ENCODE results near the gene MGAT3. TPM values are rescaled to one million over a fixed set of nuclear protein-coding genes. Genes with fewer than 3 reads are reported as not detected.

The MGAT3 gene
- total RNA-seq, 1 experiment from 2014 or later: 0.20 TPM

DNA sequence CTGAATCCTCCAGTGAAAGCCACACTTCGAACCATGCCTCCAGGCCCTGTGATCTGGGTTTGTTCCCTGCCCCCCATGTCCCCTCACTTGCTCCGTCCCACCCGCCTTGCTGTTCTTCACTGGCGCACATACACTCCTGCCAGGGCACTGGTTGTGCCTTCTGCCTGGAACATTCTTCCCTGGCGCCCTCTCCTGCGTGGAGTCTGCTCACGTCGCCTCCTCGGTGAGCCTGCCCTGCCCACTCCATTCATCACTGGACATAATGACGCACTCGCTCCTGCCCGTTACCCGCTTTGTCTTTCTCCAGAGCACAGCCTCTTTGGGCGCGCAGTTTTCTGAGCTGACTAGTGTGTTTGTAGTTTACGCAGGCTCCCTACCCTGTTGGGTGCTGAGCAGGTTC lies 24.2 kb downstream of the MGAT3 start:
- intact Hi-C loops (cut with micrococcal nuclease): no loop called here
- RAD21 ChIA-PET (ENCODE audit: low non-redundant PET in 1 of 2, low total read pairs in 2 of 2, uncharacterized antibody in 2 of 2, unreplicated experiment in 2 of 2): interaction anchor here in 1 of 2 experiments (0.6 kb wide), 1 partner anchor 629 kb away, joined by 3 read pairs; no protein-coding TSS in a partner anchor
- H3K9me3 ChIP-seq (ENCODE audit: control insufficient read depth in 1 of 2, insufficient read depth in 1 of 2, low read depth in 1 of 2, low read length in 2 of 2): no peaks in the 10 kb centered on the region
- no TSS peak for BruUV-seq (replicated peaks)
- H3K9ac ChIP-seq (ENCODE audit: low read length): no peak overlapping the region
- POLR2A ChIA-PET: no interaction called here
- DNase-seq (ENCODE audit: low read depth, low spot score) (no peak), ATAC-seq (no peak)
- H3K36me3 ChIP-seq (ENCODE audit: control insufficient read depth in 1 of 2, insufficient read depth in 2 of 2, low read length in 2 of 2): no peaks in the 10 kb centered on the region
- no peaks in the 10 kb centered on the region for H3K79me2 ChIP-seq (ENCODE audit: insufficient read depth, low read length)
- H3K4me1 ChIP-seq (ENCODE audit: control insufficient read depth in 1 of 2, insufficient read depth in 2 of 2, low read length in 2 of 2): no peaks in the 10 kb centered on the region
- no peak for TF ChIP-seq ELF1 (IDR thresholded peaks at IDR 0.05; ENCODE audit: borderline replicate concordance, low read depth)
- no peak for TF ChIP-seq EZH2phosphoT487 (IDR thresholded peaks at IDR 0.05; ENCODE audit: borderline replicate concordance)
- TF ChIP-seq, protein P1, sequence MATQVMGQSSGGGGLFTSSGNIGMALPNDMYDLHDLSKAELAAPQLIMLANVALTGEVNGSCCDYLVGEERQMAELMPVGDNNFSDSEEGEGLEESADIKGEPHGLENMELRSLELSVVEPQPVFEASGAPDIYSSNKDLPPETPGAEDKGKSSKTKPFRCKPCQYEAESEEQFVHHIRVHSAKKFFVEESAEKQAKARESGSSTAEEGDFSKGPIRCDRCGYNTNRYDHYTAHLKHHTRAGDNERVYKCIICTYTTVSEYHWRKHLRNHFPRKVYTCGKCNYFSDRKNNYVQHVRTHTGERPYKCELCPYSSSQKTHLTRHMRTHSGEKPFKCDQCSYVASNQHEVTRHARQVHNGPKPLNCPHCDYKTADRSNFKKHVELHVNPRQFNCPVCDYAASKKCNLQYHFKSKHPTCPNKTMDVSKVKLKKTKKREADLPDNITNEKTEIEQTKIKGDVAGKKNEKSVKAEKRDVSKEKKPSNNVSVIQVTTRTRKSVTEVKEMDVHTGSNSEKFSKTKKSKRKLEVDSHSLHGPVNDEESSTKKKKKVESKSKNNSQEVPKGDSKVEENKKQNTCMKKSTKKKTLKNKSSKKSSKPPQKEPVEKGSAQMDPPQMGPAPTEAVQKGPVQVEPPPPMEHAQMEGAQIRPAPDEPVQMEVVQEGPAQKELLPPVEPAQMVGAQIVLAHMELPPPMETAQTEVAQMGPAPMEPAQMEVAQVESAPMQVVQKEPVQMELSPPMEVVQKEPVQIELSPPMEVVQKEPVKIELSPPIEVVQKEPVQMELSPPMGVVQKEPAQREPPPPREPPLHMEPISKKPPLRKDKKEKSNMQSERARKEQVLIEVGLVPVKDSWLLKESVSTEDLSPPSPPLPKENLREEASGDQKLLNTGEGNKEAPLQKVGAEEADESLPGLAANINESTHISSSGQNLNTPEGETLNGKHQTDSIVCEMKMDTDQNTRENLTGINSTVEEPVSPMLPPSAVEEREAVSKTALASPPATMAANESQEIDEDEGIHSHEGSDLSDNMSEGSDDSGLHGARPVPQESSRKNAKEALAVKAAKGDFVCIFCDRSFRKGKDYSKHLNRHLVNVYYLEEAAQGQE (IDR thresholded peaks at IDR 0.05; ENCODE audit: low read depth): no peak
- no peak for TF ChIP-seq SP1 (IDR thresholded peaks at IDR 0.05; ENCODE audit: low read depth)
- no peak for TF ChIP-seq FOSL1 (IDR thresholded peaks at IDR 0.05; ENCODE audit: low read depth)
- TF ChIP-seq, protein P2, sequence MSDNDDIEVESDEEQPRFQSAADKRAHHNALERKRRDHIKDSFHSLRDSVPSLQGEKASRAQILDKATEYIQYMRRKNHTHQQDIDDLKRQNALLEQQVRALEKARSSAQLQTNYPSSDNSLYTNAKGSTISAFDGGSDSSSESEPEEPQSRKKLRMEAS (IDR thresholded peaks at IDR 0.05): no peak
- no peak for TF ChIP-seq POLR2AphosphoS5 (IDR thresholded peaks at IDR 0.05; ENCODE audit: low read depth, low read length)
- TF ChIP-seq JUND (IDR thresholded peaks at IDR 0.05): no peak
- TF ChIP-seq POLR2A (IDR thresholded peaks at IDR 0.05; ENCODE audit: borderline replicate concordance, extremely low read depth, insufficient read depth, insufficient read length): no peak
- no peak for TF ChIP-seq ZNF274 (IDR thresholded peaks at IDR 0.05; ENCODE audit: low read depth, low read length)
- no peak for TF ChIP-seq ZFX (IDR thresholded peaks at IDR 0.05)
- TF ChIP-seq, protein P3, sequence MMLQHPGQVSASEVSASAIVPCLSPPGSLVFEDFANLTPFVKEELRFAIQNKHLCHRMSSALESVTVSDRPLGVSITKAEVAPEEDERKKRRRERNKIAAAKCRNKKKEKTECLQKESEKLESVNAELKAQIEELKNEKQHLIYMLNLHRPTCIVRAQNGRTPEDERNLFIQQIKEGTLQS (IDR thresholded peaks at IDR 0.05): no peak
- TF ChIP-seq, protein P4, sequence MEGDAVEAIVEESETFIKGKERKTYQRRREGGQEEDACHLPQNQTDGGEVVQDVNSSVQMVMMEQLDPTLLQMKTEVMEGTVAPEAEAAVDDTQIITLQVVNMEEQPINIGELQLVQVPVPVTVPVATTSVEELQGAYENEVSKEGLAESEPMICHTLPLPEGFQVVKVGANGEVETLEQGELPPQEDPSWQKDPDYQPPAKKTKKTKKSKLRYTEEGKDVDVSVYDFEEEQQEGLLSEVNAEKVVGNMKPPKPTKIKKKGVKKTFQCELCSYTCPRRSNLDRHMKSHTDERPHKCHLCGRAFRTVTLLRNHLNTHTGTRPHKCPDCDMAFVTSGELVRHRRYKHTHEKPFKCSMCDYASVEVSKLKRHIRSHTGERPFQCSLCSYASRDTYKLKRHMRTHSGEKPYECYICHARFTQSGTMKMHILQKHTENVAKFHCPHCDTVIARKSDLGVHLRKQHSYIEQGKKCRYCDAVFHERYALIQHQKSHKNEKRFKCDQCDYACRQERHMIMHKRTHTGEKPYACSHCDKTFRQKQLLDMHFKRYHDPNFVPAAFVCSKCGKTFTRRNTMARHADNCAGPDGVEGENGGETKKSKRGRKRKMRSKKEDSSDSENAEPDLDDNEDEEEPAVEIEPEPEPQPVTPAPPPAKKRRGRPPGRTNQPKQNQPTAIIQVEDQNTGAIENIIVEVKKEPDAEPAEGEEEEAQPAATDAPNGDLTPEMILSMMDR (IDR thresholded peaks at IDR 0.05 in 2 of 3, conservative IDR thresholded peaks at IDR 0.05 in 1 of 3; ENCODE audit: borderline replicate concordance in 1 of 3, insufficient read depth in 1 of 3, low read depth in 2 of 3, low read length in 2 of 3): no peak
- no peak overlapping the region for H3K27ac ChIP-seq (ENCODE audit: low read depth, low read length)
- H3K4me2 ChIP-seq (ENCODE audit: low read length): no peak overlapping the region
- CTCF ChIA-PET: no interaction called here
- no peaks in the 10 kb centered on the region for H4K20me1 ChIP-seq (ENCODE audit: insufficient read depth)
- no peak overlapping the region for H2AFZ ChIP-seq (ENCODE audit: low read depth, low read length, poor library complexity, severe bottlenecking)
- H3K27me3 ChIP-seq (ENCODE audit: insufficient read depth, low read length): no peaks in the 10 kb centered on the region
- no peak overlapping the region for H3K4me3 ChIP-seq (replicated peaks in 1 of 2; ENCODE audit: low read depth in 1 of 2, low read length in 2 of 2)
- H3K9me2 ChIP-seq (ENCODE audit: insufficient read depth): no peaks in the 10 kb centered on the region

Data from HCT116 (cell line).